H1 (cell line): ENCODE data around the gene SND1. TPM values are rescaled to one million over a fixed set of nuclear protein-coding genes. Genes with fewer than 3 reads are reported as not detected.

ENCODE experiments used
- ASH2L ChIP-seq: fragments of 200-600, 300-600 bp; sonication (generic); IDR thresholded peaks from one replicate; pipeline ENCODE4 v1.7.1; 2017; ENCODE audit warnings: low read length
- BACH1 ChIP-seq: IDR thresholded peaks from 2 replicates; pipeline ENCODE4 v1.6.1; 2012; ENCODE audit warnings: low read length, improper control_type of control experiment
- CTBP2 ChIP-seq: IDR thresholded peaks from 2 replicates; pipeline ENCODE4 v1.7.0; 2011; ENCODE audit warnings: borderline replicate concordance, mild to moderate bottlenecking, moderate library complexity, mixed read lengths, low read length; ENCODE audit not compliant: insufficient read depth, insufficient read length
- EZH2 ChIP-seq: fragments of 200-600 bp; sonication (generic); IDR thresholded peaks from 2 replicates; pipeline ENCODE4 v1.7.1; 2012; ENCODE audit warnings: low read depth, mild to moderate bottlenecking, moderate library complexity, low read length, inconsistent platforms; ENCODE audit not compliant: severe bottlenecking
- FOSL1 ChIP-seq: IDR thresholded peaks from 2 replicates; pipeline ENCODE4 v1.6.1; 2011; ENCODE audit warnings: mild to moderate bottlenecking, low read depth, low read length, moderate library complexity; ENCODE audit not compliant: insufficient read depth
- GABPA ChIP-seq: IDR thresholded peaks from 2 replicates; pipeline ENCODE4 v1.6.1; 2011; ENCODE audit warnings: mild to moderate bottlenecking, low read length, moderate library complexity, borderline replicate concordance; ENCODE audit not compliant: insufficient read depth
- GTF2F1 ChIP-seq: IDR thresholded peaks from 2 replicates; pipeline ENCODE4 v1.6.1; 2012; ENCODE audit warnings: low read depth, low read length, improper control_type of control experiment, borderline replicate concordance
- NRF1 ChIP-seq: IDR thresholded peaks from 2 replicates; pipeline ENCODE4 v1.6.1; 2011; ENCODE audit warnings: mild to moderate bottlenecking, low read depth, low read length, improper control_type of control experiment
- RFX5 ChIP-seq: IDR thresholded peaks from 2 replicates; pipeline ENCODE4 v1.6.1; 2011; ENCODE audit warnings: low read depth, low read length, improper control_type of control experiment, borderline replicate concordance
- SIX5 ChIP-seq: IDR thresholded peaks from 2 replicates; pipeline ENCODE4 v1.6.1; 2011; ENCODE audit warnings: mild to moderate bottlenecking, low read depth, low read length
- TAF1 ChIP-seq: IDR thresholded peaks from 2 replicates; pipeline ENCODE4 v1.6.1; 2011; ENCODE audit warnings: mild to moderate bottlenecking, low read depth, low read length
- TEAD4 ChIP-seq: IDR thresholded peaks from 2 replicates; pipeline ENCODE4 v1.6.1; 2012; ENCODE audit warnings: low read depth, low read length, inconsistent platforms, mixed read lengths
- YY1 ChIP-seq: IDR thresholded peaks from 2 replicates; pipeline ENCODE4 v1.6.1; 2011; ENCODE audit warnings: low read depth, mild to moderate bottlenecking, low read length
- polyA plus RNA-seq, 7 experiments: library from polyadenylated mRNA; depleted of rRNA in 3 of 7; stranded (reverse) in 5 of 7; unstranded in 2 of 7; fragments of >200 nt in 5 of 7; fragments of 200-250 nt in 2 of 7; gene quantifications; 1 replicate in 5 of 7; 2 replicates in 1 of 7; 4 replicates in 1 of 7; pipeline versions ENCODE4 v1.2.1 to v1.2.3, GENCODE V29; 2011 to 2013; ENCODE audit warnings: missing spikeins in 2 of 7, mixed read lengths in 2 of 7
- total RNA-seq: library from RNA; stranded (reverse); fragmentation: NEBNext Ultra II Directional; extraction: Animal tissue kit (Norgen Biotek cat#: 25700); gene quantifications from 2 replicates; pipeline ENCODE4 v1.2.1, GENCODE V29; 2021

SND1 gene
- total and polyA plus RNA-seq, 2 of the 8 experiments (the other 6 are each of a cell fraction or from before 2014, with no cell fraction given): 122 to 290 TPM

- TF ChIP-seq NRF1 (no peak), CTBP2 (no peak), YY1 (peak; percentile 77), SIX5 (no peak), GABPA (no peak), TAF1 (peak; percentile 60), BACH1 (no peak), GTF2F1 (no peak), ASH2L (peak; percentile 70), FOSL1 (no peak), EZH2 (no peak), TEAD4 (no peak), RFX5 (no peak)
Observed at GRCh38 chr7:128030654-128031611, 378.9 kb downstream of the SND1 start, which contains the start of gene LRRC4 (continued).
